Effector memory CD8-positive, alpha-beta T cell (primary cell): ENCODE results near the gene RAP1B.
"Not testable (repeated sequence)": the region's sequence is repeated elsewhere in the genome, so short reads cannot be mapped to it uniquely, and the experiment has no call there.

Experiments
- ATAC-seq: fragments of 150-1000 bp; cut with Tn5 transposase; replicated peaks from 2 replicates; pipeline ENCODE4 v1.10.0; 2021; ENCODE audit warnings: mild to moderate bottlenecking, moderate library complexity
- DNase-seq, 3 experiments: peaks; one replicate each; pipeline ENCODE4 v3.0.0; 2021
- H3K27ac Mint-ChIP-seq, 2 donors: one replicate each; pipeline ENCODE4 v1.8.0; 2022; ENCODE audit warnings: mild to moderate bottlenecking in 2 of 2, mixed read lengths in 2 of 2, moderate library complexity in 2 of 2
- H3K27me3 Mint-ChIP-seq, 2 donors: one replicate each; pipeline ENCODE4 v1.8.0; 2022; ENCODE audit warnings: mixed read lengths in 2 of 2
- H3K36me3 Mint-ChIP-seq: one replicate; pipeline ENCODE4 v1.8.0; 2022; ENCODE audit warnings: mild to moderate bottlenecking, moderate library complexity, mixed read lengths; ENCODE audit not compliant: insufficient read depth
- H3K4me1 Mint-ChIP-seq, 2 donors: one replicate each; pipeline ENCODE4 v1.8.0; 2022; ENCODE audit warnings: low read depth in 2 of 2, mixed read lengths in 2 of 2
- H3K4me3 Mint-ChIP-seq, 2 donors: one replicate each; pipeline ENCODE4 v1.8.0; 2022; ENCODE audit warnings: mild to moderate bottlenecking in 2 of 2, mixed read lengths in 2 of 2, moderate library complexity in 2 of 2
- H3K9me3 Mint-ChIP-seq, 2 donors: one replicate each; pipeline ENCODE4 v1.8.0; 2022; ENCODE audit warnings: mixed read lengths in 2 of 2

Gene RAP1B

DNA sequence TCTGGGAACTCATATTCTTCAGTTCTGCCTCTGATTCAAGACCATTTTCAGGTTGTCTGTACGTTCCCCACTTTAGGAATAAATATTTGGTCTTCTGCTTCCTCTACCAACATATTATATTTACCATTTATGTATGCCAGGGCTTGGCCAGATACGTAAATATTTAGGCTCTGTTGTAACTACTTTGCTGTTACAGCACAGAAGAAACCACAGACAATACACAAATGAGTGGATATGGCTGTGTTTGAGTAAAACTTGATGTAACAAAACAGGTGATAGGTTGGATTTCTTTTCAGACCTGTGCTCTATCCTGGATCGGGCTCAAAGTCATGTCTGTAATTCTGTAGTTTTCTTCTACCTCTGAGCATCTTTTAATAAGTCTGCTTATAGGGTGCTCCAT, 37.5 kb downstream of the RAP1B start:
- ATAC-seq (peak; percentile 72), DNase-seq (no peak)
- Mint-ChIP-seq H3K4me1 (peaks cover 29 to 62% of the 10 kb centered on the region in 2 donors), H3K4me3 (peak overlapping the region; percentile 25 to 33), H3K36me3 (peaks cover 85% of the 10 kb centered on the region), H3K9me3 (no peaks in the 10 kb centered on the region), H3K27ac (peak overlapping the region; percentile 81 to 90), H3K27me3 (no peaks in the 10 kb centered on the region)

DNA sequence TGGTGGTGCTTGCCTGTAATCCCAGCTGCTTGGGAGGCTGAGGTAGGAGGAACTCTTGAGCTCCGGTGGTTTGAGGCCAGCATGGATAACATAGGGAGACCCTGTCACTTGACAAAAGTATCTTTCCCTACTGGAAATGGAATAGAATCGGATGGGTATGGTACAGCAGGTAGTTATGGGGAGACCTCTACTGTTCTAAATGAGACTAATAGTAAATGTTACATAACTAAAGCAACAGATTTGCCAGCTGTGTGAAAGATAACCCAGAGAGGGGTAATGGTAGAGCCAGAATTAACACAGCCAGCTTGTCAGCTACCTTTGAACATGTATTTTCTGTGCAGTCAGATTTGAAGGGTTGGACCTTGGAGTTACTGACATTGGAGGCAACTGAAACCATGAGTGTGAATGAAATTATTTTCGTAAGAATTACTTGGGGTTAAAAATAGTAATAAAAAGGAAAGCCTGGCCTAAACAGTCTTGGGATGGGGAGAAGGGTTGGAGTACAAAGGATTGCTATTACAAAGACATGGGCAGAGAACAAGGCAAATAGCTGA, 54.4 kb downstream of the RAP1B start:
- Mint-ChIP-seq H3K4me3 (no peak overlapping the region), H3K27me3 (no peaks in the 10 kb centered on the region)
- no peak for ATAC-seq

DNA sequence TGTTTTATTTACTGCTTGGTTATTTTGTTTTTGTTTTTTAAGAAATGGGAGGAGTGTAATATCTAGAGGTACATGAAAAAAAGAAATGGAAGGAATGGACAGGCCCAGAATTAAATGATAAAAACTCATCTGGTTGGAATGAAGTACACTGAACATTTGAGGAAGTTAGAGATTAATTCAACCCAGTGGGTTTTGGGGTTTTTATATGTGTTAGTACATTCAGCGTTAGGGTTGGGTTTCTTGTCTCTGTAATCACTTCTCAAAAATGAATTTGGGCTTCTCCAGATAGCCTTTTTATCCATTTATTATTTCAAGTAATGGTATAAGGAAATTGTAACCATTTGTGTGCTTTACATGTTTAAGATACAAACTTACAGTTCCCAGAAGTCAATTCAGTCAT, 56.6 kb downstream of the RAP1B start:
- Mint-ChIP-seq H3K9me3 (no peaks in the 10 kb centered on the region), H3K36me3 (peaks cover 21% of the 10 kb centered on the region), H3K4me1 (peaks cover 15 to 27% of the 10 kb centered on the region in 2 donors), H3K27ac (peak overlapping the region; percentile 57 to 87), H3K4me3 (peak overlapping the region in 1 of 2 donors; percentile 3), H3K27me3 (no peaks in the 10 kb centered on the region)
- no peak for ATAC-seq
- DNase-seq = no peak

More for the DNA sequence above, 54.4 kb downstream of the RAP1B start:
- H3K27ac Mint-ChIP-seq = peak overlapping the region; percentile 59 to 80
- peaks cover 34% of the 10 kb centered on the region for H3K36me3 Mint-ChIP-seq
- peaks cover 13 to 19% of the 10 kb centered on the region in 2 donors for H3K4me1 Mint-ChIP-seq
- H3K9me3 Mint-ChIP-seq = no peaks in the 10 kb centered on the region
- no peak for DNase-seq

DNA sequence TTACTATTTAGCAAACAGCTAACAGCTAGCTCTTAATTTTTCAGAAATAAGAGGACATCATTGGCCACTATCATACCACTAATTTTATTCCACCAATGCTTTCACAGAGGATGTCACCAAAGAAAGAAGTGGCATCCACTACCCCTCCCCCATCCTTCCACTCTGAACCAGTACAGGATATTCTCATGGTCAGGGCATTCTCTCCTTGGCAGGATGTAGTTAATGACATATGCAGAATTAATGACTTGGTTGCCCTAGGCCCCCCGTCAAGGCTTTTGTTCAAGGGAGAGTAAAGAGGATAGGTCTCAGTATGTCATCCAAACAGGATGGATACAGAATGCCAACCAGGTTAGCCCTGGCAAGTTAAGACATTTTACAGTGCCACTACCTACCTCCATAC, 57.2 kb downstream of the RAP1B start:
- H3K27me3 Mint-ChIP-seq = no peaks in the 10 kb centered on the region
- peaks cover 17% of the 10 kb centered on the region for H3K36me3 Mint-ChIP-seq
- H3K4me1 Mint-ChIP-seq = peaks cover 15 to 27% of the 10 kb centered on the region in 2 donors
- H3K27ac Mint-ChIP-seq = peak overlapping the region in 1 of 2 donors; percentile 87
- no peak for ATAC-seq
- no peak overlapping the region for H3K4me3 Mint-ChIP-seq
- no peaks in the 10 kb centered on the region for H3K9me3 Mint-ChIP-seq
- no peak for DNase-seq

DNA sequence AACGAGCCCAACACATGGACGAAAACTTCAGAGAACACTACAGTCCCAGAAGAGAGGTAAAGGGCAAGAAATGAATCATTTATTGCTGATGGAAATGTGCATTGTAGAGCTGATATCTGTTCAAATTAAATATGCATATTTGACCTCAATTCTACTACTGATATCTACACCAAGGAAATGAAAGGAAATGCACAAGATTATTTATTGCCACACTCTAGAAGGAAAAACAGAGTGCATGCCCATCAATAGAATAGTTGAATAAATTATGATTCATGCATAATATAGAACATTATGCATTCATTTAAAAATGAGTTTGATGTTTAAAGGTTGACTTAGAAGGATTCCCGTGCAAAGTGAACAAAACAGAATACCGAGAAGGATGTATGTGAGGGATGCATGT, 60.5 kb downstream of the RAP1B start:
- Mint-ChIP-seq H3K4me1 (peaks cover 25 to 45% of the 10 kb centered on the region in 2 donors), H3K36me3 (peaks cover 3% of the 10 kb centered on the region), H3K4me3 (no peak overlapping the region), H3K9me3 (no peaks in the 10 kb centered on the region), H3K27me3 (no peaks in the 10 kb centered on the region), H3K27ac (peak overlapping the region in 1 of 2 donors; percentile 28)
- no peak for DNase-seq
- ATAC-seq = no peak

DNA sequence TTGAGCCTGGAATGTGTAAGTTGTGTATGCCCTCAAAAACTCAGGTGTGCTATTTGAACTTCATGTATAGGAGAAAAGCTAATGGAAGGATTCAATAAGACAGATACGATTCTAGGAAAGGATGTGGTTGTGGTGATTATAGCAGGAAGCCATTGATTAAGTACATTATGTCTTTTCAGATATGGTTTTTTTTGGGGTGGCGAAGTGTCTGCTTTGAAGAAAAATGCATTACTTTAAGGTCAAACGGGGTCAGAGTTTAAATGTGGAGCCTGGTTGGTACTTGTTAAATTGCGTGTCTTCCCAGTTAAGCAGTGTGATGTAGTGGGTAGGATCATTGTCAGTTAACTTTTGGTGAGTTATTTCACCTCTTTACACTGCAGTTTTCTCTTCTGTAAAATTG, 63.1 kb downstream of the RAP1B start:
- DNase-seq (no peak), ATAC-seq (peak; percentile 47)
- peaks cover 20 to 37% of the 10 kb centered on the region in 2 donors for H3K4me1 Mint-ChIP-seq

DNA sequence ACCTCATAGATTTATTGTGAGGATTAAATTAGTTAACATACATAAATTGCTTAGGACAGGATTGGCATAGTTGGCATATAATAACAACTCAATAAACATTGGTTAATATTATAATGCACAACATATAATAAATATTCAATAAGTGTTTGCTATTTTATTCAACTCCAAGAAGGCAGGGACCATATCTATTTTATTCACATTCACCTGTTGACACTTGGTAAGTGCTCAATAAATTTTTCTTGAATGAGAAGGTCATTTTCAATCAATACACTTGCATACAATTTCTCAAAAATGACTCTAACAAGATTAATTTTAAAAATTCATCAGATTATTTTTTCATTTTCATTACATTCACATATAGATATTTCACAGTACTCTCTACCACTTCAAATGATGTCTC, 63.7 kb downstream of the RAP1B start:
- no peak for DNase-seq
- no peak for ATAC-seq
- Mint-ChIP-seq H3K9me3 (no peaks in the 10 kb centered on the region), H3K36me3 (peaks cover 4% of the 10 kb centered on the region), H3K27me3 (no peaks in the 10 kb centered on the region), H3K4me3 (peak overlapping the region; percentile 48 to 72), H3K27ac (peak overlapping the region in 1 of 2 donors; percentile 9), H3K4me1 (peaks cover 20 to 39% of the 10 kb centered on the region in 2 donors)

More for the DNA sequence above, 63.1 kb downstream of the RAP1B start:
- H3K27me3 Mint-ChIP-seq = no peaks in the 10 kb centered on the region
- peaks cover 4% of the 10 kb centered on the region for H3K36me3 Mint-ChIP-seq
- H3K4me3 Mint-ChIP-seq = peak overlapping the region; percentile 48 to 72
- H3K27ac Mint-ChIP-seq = peak overlapping the region; percentile 9 to 74
- no peaks in the 10 kb centered on the region for H3K9me3 Mint-ChIP-seq

DNA sequence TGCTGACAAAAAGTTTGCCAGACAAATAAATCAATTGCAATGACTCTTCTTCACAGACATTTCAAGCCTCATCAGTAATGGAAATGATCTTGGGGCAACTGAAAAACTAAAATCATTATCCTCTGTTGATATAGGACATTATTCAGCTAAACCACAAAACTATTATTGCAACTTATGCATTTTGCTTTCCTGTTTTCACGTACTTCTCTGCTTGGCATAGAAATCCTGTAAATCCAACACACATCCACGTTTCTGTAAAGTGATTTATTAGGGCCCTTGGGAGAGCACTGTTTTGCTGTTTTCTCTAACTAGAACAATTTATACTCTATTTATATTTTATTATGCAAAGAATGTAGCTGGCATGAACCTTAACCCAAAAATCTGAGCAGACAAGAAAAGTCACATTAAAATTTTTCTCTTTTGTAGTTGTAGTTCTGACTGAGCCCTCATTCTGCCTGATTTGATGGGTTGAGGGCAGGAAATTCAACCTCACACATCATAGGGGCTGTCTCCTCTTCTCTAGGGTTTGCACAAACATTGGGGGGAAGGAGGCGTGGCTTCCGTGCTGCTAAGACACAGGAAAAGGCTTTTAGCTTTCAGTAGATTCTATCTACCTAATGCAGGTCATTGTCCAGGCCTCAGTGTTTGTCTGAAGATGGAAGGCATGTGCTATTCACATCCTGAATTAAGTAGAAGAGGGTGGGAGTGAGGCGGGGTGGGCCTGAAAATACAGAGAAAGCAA, 64.6 kb downstream of the RAP1B start:
- H3K4me3 Mint-ChIP-seq = peak overlapping the region; percentile 63 to 72
- peaks cover 20 to 39% of the 10 kb centered on the region in 2 donors for H3K4me1 Mint-ChIP-seq
- H3K9me3 Mint-ChIP-seq = no peaks in the 10 kb centered on the region
- H3K27ac Mint-ChIP-seq = peak overlapping the region; percentile 49 to 67
- ATAC-seq = peak; percentile 98
- H3K27me3 Mint-ChIP-seq = no peaks in the 10 kb centered on the region
- peak; percentile 65 to 68 (median 67) for DNase-seq
- H3K36me3 Mint-ChIP-seq = peaks cover 4% of the 10 kb centered on the region

DNA sequence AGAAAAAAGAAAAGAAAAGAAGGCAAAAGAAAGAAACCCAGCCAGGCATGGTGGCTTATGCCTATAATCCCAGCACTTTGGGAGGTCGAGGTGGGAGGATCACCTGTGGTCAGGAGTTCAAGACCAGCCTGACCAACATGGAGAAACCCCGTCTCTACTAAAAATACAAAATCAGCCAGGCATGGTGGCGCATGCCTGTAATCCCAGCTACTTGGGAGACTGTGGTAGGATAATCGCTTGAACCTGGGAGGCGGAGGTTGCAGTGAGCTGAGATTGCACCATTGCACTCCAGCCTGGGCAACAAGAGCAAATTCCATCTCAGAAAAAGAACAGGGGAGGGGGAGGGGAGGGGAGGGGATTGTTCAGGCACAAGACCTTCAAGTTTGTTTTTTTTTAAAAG, 66.2 kb downstream of the RAP1B start:
- H3K4me1 Mint-ChIP-seq = peaks cover 17 to 31% of the 10 kb centered on the region in 2 donors
- ATAC-seq, DNase-seq, H3K36me3 Mint-ChIP-seq, H3K27ac Mint-ChIP-seq, H3K27me3 Mint-ChIP-seq, H3K9me3 Mint-ChIP-seq: not testable (repeated sequence)
- peak overlapping the region in 1 of 2 donors; percentile 31 for H3K4me3 Mint-ChIP-seq

DNA sequence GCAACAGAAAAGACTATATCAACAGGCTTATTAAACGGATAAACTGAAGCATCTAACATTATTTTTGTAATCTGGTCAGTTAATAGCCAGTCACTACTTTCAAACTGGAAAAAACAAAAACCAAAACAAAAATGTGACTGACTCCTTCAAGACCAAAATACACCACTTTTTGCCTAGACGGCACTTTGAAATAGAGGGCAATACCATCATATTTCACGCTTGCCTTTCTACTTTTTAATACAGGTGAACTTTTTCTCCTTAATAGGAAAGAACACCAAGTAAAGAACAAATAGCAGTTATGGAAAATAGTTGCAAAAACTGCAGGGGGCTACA, 75.5 kb downstream of the RAP1B start:
- Mint-ChIP-seq H3K27me3 (no peaks in the 10 kb centered on the region), H3K36me3 (peaks cover 32% of the 10 kb centered on the region), H3K4me3 (peak overlapping the region; percentile 95 to 96), H3K9me3 (no peaks in the 10 kb centered on the region), H3K4me1 (peaks cover 14 to 19% of the 10 kb centered on the region in 2 donors), H3K27ac (peak overlapping the region; percentile 94 to 97)
- no peak for DNase-seq
- no peak for ATAC-seq

DNA sequence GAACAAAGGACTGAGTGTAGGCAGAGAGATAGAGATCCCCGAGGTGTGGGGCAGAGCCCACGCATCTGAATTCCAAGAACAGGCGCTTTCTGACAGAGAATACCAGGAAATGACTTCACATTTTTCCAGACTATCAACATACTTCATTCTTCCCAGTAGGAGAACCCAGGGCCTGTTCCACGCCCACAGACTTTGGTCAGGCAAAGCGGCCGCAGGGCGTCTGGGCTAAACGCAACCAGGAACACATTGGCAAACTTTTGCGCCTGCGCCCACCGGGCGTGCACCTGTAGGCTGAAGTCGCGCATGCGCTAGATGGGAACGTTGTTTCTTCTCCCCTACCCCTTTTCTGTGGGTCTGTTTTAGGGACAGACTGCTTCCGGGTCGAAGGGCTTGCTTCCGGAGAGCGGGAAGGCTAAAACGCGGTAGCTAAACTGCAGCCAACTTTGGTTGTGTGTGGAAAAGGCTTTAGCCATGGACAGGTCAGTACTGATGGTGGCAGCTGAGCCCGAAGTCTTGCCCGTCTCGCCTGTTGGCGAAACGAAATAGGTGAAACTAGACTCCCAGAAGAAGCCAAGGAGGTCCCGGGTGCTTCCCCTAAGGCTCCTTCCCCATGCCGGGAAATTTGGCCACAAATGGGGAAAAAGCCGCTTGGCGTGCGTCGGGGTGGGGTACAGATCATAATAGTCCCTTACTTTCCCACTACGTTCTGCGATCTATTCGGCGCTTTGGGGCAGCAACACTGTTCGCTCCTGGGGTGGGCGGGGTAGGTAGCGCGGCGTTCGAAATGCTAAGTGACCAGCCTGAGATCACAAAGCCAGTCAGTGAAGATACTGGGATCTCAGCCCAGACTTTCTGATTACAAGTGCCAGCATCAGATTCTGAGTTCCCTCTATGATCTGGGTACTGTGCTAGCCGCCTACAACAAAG, 76.2 kb downstream of the RAP1B start, which contains the start of gene NUP107:
NUP107 (plus strand) TSS at position 384 of the 927 bp plus-strand sequence; CDS start at position 472, 88 bp downstream.
- Mint-ChIP-seq H3K36me3 (peaks cover 37% of the 10 kb centered on the region), H3K4me3 (peak within 1 kb of the TSS; percentile 95 to 96), H3K27me3 (no peaks in the 10 kb centered on the region), H3K9me3 (no peaks in the 10 kb centered on the region), H3K4me1 (peaks cover 14 to 19% of the 10 kb centered on the region in 2 donors), H3K27ac (peak within 1 kb of the TSS; percentile 94 to 97)
- DNase-seq (peak; percentile 95 to 96 (median 96)), ATAC-seq (peak; percentile 96)

DNA sequence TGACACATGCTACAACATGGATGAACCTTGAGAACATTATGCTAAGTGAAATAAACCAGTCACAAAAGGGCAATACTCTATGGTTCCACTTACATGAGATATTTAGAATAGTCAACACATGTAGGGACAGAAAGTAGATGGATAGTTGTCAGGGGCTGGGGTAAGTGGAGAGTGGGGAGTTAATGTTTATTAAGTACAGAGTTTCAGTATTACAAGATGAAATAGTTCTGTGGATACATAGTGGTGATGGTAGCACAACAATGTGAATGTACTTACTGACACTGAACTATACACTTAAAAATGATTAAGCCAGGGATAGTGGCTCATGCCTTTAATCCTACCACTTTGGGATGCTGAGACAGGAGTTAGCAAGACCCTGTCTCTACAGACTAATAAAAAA, 84.8 kb downstream of the RAP1B start:
- Mint-ChIP-seq H3K36me3 (peaks cover 86% of the 10 kb centered on the region), H3K4me1 (peaks cover 0 to 2% of the 10 kb centered on the region in 2 donors), H3K27ac (peak overlapping the region in 1 of 2 donors; percentile 30), H3K4me3 (no peak overlapping the region), H3K9me3 (no peaks in the 10 kb centered on the region), H3K27me3 (no peaks in the 10 kb centered on the region)
- no peak for DNase-seq
- no peak for ATAC-seq

DNA sequence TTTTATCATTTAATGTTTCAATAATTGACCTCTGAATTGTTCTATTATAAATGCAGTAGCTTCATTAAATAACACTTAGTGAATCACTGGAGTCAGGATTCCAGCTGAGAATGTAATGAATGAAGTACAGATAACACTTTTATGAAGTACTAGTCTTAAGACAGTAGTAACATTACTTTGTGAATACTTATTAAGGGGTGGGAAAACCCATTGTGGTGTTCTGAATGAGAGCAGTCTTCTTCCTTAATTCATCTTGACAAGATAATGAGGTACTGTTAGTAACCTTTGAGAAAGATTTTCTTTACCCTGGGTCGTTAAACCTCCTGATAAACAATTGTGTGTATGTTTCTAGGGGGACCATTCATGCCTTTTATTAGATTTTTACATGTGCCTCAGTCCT, 88.8 kb downstream of the RAP1B start:
- Mint-ChIP-seq H3K27ac (peak overlapping the region; percentile 19 to 26), H3K9me3 (no peaks in the 10 kb centered on the region), H3K4me1 (peaks cover 0 to 2% of the 10 kb centered on the region in 2 donors), H3K4me3 (no peak overlapping the region), H3K27me3 (no peaks in the 10 kb centered on the region), H3K36me3 (peaks cover 83% of the 10 kb centered on the region)
- no peak for DNase-seq
- no peak for ATAC-seq
